BJ (cell line): ENCODE data around the gene CCNYL1. TPM values are rescaled to one million over a fixed set of nuclear protein-coding genes. Genes with fewer than 3 reads are reported as not detected.

Experiments
- CTCF ChIA-PET: fragments of 350-600 bp; formaldehyde crosslinking; extraction: SDS; loops from one replicate; lab custom pipeline; 2021; ENCODE audit warnings: antibody characterized with exemption, inconsistent platforms; lab: Yijun Ruan, JAX
- POLR2A ChIA-PET: fragments of 300-600 bp; sonication (Branson Sonifier 250); formaldehyde crosslinking; extraction: SDS; loops from one replicate; lab custom pipeline; 2021; ENCODE audit warnings: antibody characterized with exemption; lab: Charles Lee
- DNase-seq: peaks from one replicate; pipeline ENCODE4 v3.0.0-alpha.2; 2011; ENCODE audit warnings: low read depth
- H3K27me3 ChIP-seq: 2 replicates; pipeline ENCODE4 v1.6.0; 2011; ENCODE audit warnings: low read length; ENCODE audit not compliant: control insufficient read depth, insufficient read depth
- H3K36me3 ChIP-seq: 2 replicates; pipeline ENCODE4 v1.5.1; 2011; ENCODE audit warnings: low read length; ENCODE audit not compliant: control insufficient read depth, insufficient read depth
- H3K4me3 ChIP-seq: 2 replicates; pipeline ENCODE4 v1.5.1; 2011; ENCODE audit warnings: low read depth, mild to moderate bottlenecking, control low read depth, low read length
- polyA plus RNA-seq: library from polyadenylated mRNA; depleted of rRNA; stranded (reverse); fragments of >200 nt; gene quantifications from 2 replicates; pipeline ENCODE4 v1.2.3, GENCODE V29; 2011
- TF ChIP-seq, protein P1 (sequence below): IDR thresholded peaks from 2 replicates; pipeline ENCODE4 v1.5.1; 2011; ENCODE audit warnings: low read depth, mild to moderate bottlenecking, control low read depth, inconsistent platforms, low read length, moderate library complexity; ENCODE audit not compliant: insufficient read depth

Gene CCNYL1
- polyA plus RNA-seq, 1 experiment = 9.6 TPM

DNA sequence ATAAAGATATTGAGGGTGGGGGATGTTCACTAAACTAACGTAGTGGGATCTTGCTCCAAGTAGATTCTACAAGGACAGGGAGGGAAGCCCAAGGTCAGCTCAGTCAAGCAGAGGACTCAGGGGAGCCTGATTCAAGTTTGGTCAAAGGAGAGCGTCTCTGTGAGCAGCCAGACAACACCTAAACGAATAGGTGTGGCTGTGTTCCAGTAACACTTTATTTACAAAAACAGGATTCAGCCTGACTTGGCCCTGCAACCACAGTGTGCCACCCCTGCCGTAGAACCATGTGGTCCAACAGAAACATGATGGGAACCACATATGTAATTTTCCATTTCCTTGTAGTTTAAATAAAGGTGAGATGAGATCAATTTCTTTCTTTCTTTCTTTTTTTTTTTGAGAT lies 76.4 kb downstream of the CCNYL1 start:
- TF ChIP-seq, protein P1, sequence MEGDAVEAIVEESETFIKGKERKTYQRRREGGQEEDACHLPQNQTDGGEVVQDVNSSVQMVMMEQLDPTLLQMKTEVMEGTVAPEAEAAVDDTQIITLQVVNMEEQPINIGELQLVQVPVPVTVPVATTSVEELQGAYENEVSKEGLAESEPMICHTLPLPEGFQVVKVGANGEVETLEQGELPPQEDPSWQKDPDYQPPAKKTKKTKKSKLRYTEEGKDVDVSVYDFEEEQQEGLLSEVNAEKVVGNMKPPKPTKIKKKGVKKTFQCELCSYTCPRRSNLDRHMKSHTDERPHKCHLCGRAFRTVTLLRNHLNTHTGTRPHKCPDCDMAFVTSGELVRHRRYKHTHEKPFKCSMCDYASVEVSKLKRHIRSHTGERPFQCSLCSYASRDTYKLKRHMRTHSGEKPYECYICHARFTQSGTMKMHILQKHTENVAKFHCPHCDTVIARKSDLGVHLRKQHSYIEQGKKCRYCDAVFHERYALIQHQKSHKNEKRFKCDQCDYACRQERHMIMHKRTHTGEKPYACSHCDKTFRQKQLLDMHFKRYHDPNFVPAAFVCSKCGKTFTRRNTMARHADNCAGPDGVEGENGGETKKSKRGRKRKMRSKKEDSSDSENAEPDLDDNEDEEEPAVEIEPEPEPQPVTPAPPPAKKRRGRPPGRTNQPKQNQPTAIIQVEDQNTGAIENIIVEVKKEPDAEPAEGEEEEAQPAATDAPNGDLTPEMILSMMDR = no peak
- no peaks in the 10 kb centered on the region for H3K27me3 ChIP-seq
- H3K4me3 ChIP-seq = no peak overlapping the region
- ChIA-PET CTCF (no interaction called here), POLR2A (no interaction called here)
- DNase-seq = no peak
- H3K36me3 ChIP-seq = no peaks in the 10 kb centered on the region

DNA sequence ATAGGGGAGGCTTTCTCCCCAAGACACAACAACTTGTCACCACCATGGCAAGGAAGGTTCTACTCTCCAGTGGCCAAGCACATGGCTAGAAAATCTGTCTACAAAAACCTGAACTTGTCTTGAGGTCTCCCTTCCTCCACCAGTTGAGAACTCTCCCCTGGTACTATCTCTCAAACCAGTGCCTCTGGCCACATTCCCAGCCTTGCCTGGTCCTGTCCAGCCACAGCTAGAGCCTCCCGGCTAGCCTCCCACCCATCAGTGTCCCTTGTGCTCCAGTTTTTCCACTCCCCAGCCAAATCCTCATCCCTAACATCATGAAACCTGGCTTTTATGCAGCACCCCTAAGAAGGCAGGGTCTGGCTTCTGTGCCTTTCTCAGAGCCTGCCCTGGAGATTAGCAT lies 79.5 kb downstream of the CCNYL1 start:
- no peaks in the 10 kb centered on the region for H3K27me3 ChIP-seq
- no peak overlapping the region for H3K4me3 ChIP-seq
- no peaks in the 10 kb centered on the region for H3K36me3 ChIP-seq
- TF ChIP-seq, protein P1 = no peak
- DNase-seq = no peak
- CTCF ChIA-PET = no interaction called here
- POLR2A ChIA-PET = no interaction called here

DNA sequence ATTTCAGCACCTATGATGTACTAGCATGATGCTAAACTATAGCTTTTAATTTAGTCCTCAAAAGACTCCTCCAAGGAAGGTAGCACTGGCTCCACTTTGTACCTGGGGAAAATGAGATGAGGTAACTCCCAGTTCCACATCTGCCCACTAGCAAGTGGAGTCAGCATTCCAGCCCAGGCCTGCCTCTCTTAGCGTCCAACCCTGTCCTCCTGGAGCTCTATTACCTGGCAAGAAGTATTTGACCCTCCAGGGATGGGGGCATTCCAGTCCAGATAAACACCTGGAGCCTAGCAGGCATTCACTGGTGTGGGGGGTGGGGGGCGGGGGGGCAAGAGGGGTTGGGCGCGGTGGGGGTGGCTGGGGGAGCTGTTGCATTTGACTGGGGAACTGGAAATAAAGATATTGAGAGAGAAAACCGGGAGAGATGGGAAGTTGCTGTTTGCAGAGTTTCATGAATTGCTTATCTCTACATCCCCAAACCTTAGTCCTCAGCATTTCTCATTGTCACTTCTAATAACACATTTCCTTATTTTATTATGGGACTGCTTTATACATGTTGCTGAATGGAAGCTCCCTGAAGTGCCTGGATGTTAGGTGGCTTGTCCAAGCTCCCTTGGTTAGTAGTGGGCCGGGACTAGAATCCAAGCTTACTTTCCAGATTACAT lies 80.3 kb downstream of the CCNYL1 start:
- H3K27me3 ChIP-seq = no peaks in the 10 kb centered on the region
- CTCF ChIA-PET = interaction anchor here (0.6 to 1.9 kb wide), 3 partner anchors 14 to 181 kb away, joined by 3 to 5 read pairs (median 4); partner anchors contain the start of gene FZD5
- no peak for DNase-seq
- no peaks in the 10 kb centered on the region for H3K36me3 ChIP-seq
- POLR2A ChIA-PET = no interaction called here
- no peak overlapping the region for H3K4me3 ChIP-seq
- TF ChIP-seq, protein P1 = no peak

DNA sequence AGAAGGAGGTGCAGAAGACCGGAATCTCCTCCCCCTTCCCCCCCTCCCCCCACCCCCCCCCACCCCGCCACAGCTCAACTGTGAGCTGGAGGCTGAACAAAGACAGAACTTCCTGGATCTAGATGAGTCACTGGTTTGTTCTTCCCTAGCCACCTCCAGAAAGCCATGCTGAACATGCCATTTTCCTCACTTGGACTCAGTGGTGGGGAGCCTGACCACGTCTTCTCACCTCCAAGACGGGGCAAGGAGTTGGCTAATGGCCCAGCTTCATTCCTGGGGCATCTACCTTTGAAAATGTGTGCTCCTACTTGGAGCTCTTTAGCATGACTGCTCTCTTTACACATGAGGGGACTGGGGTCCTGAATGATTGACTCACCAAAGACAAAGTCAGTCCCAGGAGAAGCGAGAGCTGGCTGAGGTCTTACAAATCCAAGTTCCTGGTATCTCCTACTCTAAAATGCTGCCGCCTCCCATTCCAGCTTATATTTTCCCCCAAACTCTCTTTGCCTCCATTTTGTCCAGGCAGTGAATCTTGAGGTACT lies 80.9 kb downstream of the CCNYL1 start:
- Histone ChIP-seq H3K36me3 (no peaks in the 10 kb centered on the region), H3K4me3 (no peak overlapping the region), H3K27me3 (no peaks in the 10 kb centered on the region)
- no peak for DNase-seq
- ChIA-PET CTCF (interaction anchor here (0.6 to 1.9 kb wide), 3 partner anchors 14 to 180 kb away, joined by 3 to 5 read pairs (median 4); partner anchors contain the start of gene FZD5), POLR2A (no interaction called here)
- TF ChIP-seq, protein P1 = no peak

DNA sequence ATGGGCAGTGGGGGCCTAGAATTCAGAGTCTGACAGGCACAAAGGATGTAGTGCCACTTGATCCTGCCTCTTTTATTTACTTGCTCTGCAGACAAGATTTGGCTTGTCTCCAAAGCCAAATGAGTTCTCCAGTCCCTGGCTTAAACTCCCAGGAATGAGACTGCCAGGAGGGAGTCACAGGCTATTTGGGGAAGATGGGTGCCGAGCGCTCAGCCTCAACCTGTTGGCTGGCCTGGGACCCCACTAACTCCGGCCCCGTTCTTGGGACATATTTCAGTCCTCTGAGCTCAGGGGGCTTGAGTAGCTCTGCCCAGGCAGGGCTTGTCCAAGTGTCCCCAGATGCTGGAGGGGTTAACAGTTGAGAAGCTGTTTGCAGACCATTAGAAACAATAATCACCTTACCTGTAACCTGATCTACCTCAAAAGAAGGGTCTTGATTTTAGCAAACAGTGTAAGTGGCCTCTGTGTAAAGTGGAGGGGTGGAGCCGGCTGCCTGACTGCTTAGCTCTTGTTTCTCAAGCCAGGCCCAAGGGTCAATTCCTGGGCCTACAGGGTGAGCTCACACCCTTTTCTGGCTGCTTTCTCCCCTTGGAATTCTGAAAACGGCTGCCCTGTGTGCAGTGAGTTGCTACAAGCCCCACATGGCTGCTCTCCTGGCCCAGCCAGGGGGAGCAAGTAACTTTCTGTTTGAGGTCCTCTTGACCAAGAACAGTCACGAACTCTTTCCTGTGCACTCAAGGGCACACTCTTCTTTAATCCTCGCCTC lies 85.3 kb downstream of the CCNYL1 start:
- TF ChIP-seq, protein P1 = no peak
- CTCF ChIA-PET = no interaction called here
- Histone ChIP-seq H3K4me3 (no peak overlapping the region), H3K27me3 (no peaks in the 10 kb centered on the region; the same call in 1 of the 2 replicates), H3K36me3 (no peaks in the 10 kb centered on the region)
- POLR2A ChIA-PET = no interaction called here
- DNase-seq = no peak
